Measurements from ENCODE around the gene ADGRE1.

DNA sequence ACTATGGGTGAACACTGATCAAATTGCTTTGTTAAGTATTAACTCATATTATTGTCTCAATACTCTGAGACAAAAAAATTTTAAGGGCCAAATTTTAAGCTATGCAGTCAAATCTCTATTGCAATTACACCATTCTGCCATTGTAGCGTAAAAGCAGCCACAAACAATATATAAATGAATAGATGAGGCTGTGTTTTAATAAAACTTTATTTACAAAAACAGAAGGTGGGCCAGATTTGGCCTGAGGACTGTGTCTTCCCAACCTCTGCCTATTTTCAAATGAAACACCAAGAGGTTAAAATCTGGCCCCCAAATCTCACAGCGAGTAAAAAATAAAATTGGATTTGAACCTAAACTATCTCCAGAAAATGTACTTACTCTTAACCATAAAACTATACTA lies 82.1 kb downstream of the ADGRE1 start:
- no peak for TF ChIP-seq EZH2 (IDR thresholded peaks at IDR 0.05; ENCODE audit: insufficient read depth, poor library complexity, severe bottlenecking)
- no peak for TF ChIP-seq EZH2phosphoT487 (IDR thresholded peaks at IDR 0.05; ENCODE audit: insufficient read depth, low read depth)

All from GM23248 (cell line).